HCT116 (cell line): Measurements from ENCODE around the gene NAA35. TPM values are rescaled to one million over a fixed set of nuclear protein-coding genes. Genes with fewer than 3 reads are reported as not detected.

Source experiments
- ATAC-seq: fragments of 200-7000 bp; cut with Tn5 transposase; 2 replicates; pipeline ENCODE4 v1.9.1; 2020; ENCODE audit warnings: mild to moderate bottlenecking, moderate library complexity
- BruUV-seq: library from RNA; stranded (reverse); fragments of 400-500 nt; replicated peaks from 2 replicates; lab custom pipeline; 2021; lab: Mats Ljungman, UMichigan
- CTCF ChIA-PET: fragments of 300-600 bp; sonication (Branson Sonifier 250); formaldehyde crosslinking; loops from one replicate; lab custom pipeline; 2021; ENCODE audit warnings: antibody characterized with exemption; lab: Charles Lee
- POLR2A ChIA-PET: fragments of 300-600, 350-600 bp; sonication (Branson Sonifier 250); formaldehyde crosslinking; loops from one replicate; lab custom pipeline; 2021; ENCODE audit warnings: antibody characterized with exemption; lab: Charles Lee
- RAD21 ChIA-PET, 2 experiments: fragments of 300-600 bp; sonication (Branson Sonifier 250); formaldehyde crosslinking; loops; one replicate each; lab custom pipeline; 2023; ENCODE audit warnings: low total read pairs in 2 of 2; ENCODE audit not compliant: uncharacterized antibody in 2 of 2, unreplicated experiment in 2 of 2, low non-redundant PET in 1 of 2; lab: Charles Lee
- DNase-seq: peaks from one replicate; pipeline ENCODE4 v3.0.0-alpha.2; 2010; ENCODE audit warnings: low read depth, low spot score
- H2AFZ ChIP-seq: fragments of 200-600 bp; shearing (Covaris generic), sonication (generic); 2 replicates; pipeline ENCODE4 v1.6.1; 2017; ENCODE audit warnings: low read depth, mixed run types, mixed read lengths, antibody characterized with exemption, low read length; ENCODE audit not compliant: poor library complexity, severe bottlenecking
- H3K27ac ChIP-seq: 2 replicates; pipeline ENCODE4 v1.5.1; 2012; ENCODE audit warnings: low read depth, low read length
- H3K27me3 ChIP-seq: fragments of 200-600 bp; sonication (generic); 2 replicates; pipeline ENCODE4 v1.6.1; 2016; ENCODE audit warnings: mixed run types, low read length, mixed read lengths; ENCODE audit not compliant: insufficient read depth
- H3K36me3 ChIP-seq, 2 experiments: fragments of 200-500 bp in 1 of 2; fragments of 200-600 bp in 1 of 2; sonication (Bioruptor generic) in 1 of 2; sonication (generic) in 1 of 2; 2 replicates each; pipeline versions ENCODE4 v1.5.1 to v1.6.1; 2014 to 2016; ENCODE audit warnings: low read length in 2 of 2, inconsistent platforms in 1 of 2, mixed read lengths in 1 of 2, mixed run types in 1 of 2; ENCODE audit not compliant: insufficient read depth in 2 of 2, control insufficient read depth in 1 of 2
- H3K4me1 ChIP-seq, 2 experiments: fragments of 200-600 bp in 1 of 2; sonication (generic) in 1 of 2; 2 replicates each; pipeline versions ENCODE4 v1.5.1 to v1.6.1; 2012 to 2017; ENCODE audit warnings: low read length in 2 of 2, inconsistent platforms in 1 of 2, mild to moderate bottlenecking in 1 of 2, mixed read lengths in 1 of 2, mixed run types in 1 of 2, moderate library complexity in 1 of 2; ENCODE audit not compliant: insufficient read depth in 2 of 2, control insufficient read depth in 1 of 2
- H3K4me2 ChIP-seq: fragments of 200-600 bp; sonication (generic); 2 replicates; pipeline ENCODE4 v1.6.1; 2017; ENCODE audit warnings: mixed run types, low read length, mixed read lengths
- H3K4me3 ChIP-seq, 2 experiments: fragments of 200-600 bp in 1 of 2; sonication (generic) in 1 of 2; replicated peaks in 1 of 2; 2 replicates each; pipeline ENCODE4 v1.5.1; 2011 to 2016; ENCODE audit warnings: low read length in 2 of 2, control low read depth in 1 of 2, low read depth in 1 of 2, mild to moderate bottlenecking in 1 of 2, mixed read lengths in 1 of 2, mixed run types in 1 of 2
- H3K79me2 ChIP-seq: fragments of 200-600 bp; sonication (generic); 2 replicates; pipeline ENCODE4 v1.6.1; 2017; ENCODE audit warnings: mild to moderate bottlenecking, mixed run types, low read length, moderate library complexity, mixed read lengths; ENCODE audit not compliant: insufficient read depth
- H3K9ac ChIP-seq: fragments of 200-600 bp; sonication (generic); 2 replicates; pipeline ENCODE4 v1.6.1; 2016; ENCODE audit warnings: low read length, mixed read lengths
- H3K9me2 ChIP-seq: fragments of 200-600 bp; sonication (generic), shearing (Covaris generic); 2 replicates; pipeline ENCODE4 v1.6.1; 2017; ENCODE audit warnings: mixed run types, mild to moderate bottlenecking, moderate library complexity; ENCODE audit not compliant: insufficient read depth
- H3K9me3 ChIP-seq, 2 experiments: fragments of 200-500 bp in 1 of 2; fragments of 200-600 bp in 1 of 2; sonication (Bioruptor generic) in 1 of 2; sonication (generic) in 1 of 2; 2 replicates each; pipeline ENCODE4 v1.6.1; 2014 to 2017; ENCODE audit warnings: low read length in 2 of 2, mixed read lengths in 2 of 2, inconsistent platforms in 1 of 2, low read depth in 1 of 2, mild to moderate bottlenecking in 1 of 2, mixed run types in 1 of 2, moderate library complexity in 1 of 2; ENCODE audit not compliant: control insufficient read depth in 1 of 2, insufficient read depth in 1 of 2
- H4K20me1 ChIP-seq: fragments of 200-600 bp; sonication (generic), shearing (Covaris generic); 2 replicates; pipeline ENCODE4 v1.6.1; 2017; ENCODE audit warnings: mixed run types, mild to moderate bottlenecking, moderate library complexity; ENCODE audit not compliant: insufficient read depth
- ELF1 ChIP-seq: IDR thresholded peaks from 2 replicates; pipeline ENCODE4 v1.6.1; 2012; ENCODE audit warnings: low read depth, borderline replicate concordance
- EZH2 ChIP-seq: fragments of 200-600 bp; sonication (generic); IDR thresholded peaks from 2 replicates; pipeline ENCODE4 v1.6.1; 2017; ENCODE audit warnings: antibody characterized with exemption, mixed run types
- POLR2A ChIP-seq: IDR thresholded peaks from 2 replicates; pipeline ENCODE4 v1.7.0; 2011; ENCODE audit warnings: borderline replicate concordance; ENCODE audit not compliant: insufficient read depth, insufficient read length; ENCODE audit errors: extremely low read depth
- POLR2AphosphoS5 ChIP-seq: IDR thresholded peaks from 2 replicates; pipeline ENCODE4 v1.6.1; 2011; ENCODE audit warnings: mild to moderate bottlenecking, low read depth, low read length, moderate library complexity
- RAD21 ChIP-seq: IDR thresholded peaks from 2 replicates; pipeline ENCODE4 v1.6.1; 2012; ENCODE audit warnings: low read depth, mild to moderate bottlenecking
- SP1 ChIP-seq: IDR thresholded peaks from 2 replicates; pipeline ENCODE4 v1.6.1; 2012; ENCODE audit warnings: low read depth
- YY1 ChIP-seq: IDR thresholded peaks from 2 replicates; pipeline ENCODE4 v1.6.1; 2011; ENCODE audit warnings: low read length, low read depth, moderate library complexity, mild to moderate bottlenecking; ENCODE audit not compliant: insufficient replicate concordance; ENCODE audit errors: extremely low read depth
- ZNF274 ChIP-seq: fragments of 200-500 bp; sonication (Bioruptor generic); IDR thresholded peaks from 2 replicates; pipeline ENCODE4 v1.6.1; 2014; ENCODE audit warnings: mild to moderate bottlenecking, low read depth, low read length, inconsistent platforms
- intact Hi-C: fragments of 100-400 bp; cut with micrococcal nuclease; formaldehyde crosslinking; loops from 2 replicates; pipeline ENCODE4 v1.10.0; 2022
- total RNA-seq: library from RNA; stranded (reverse); gene quantifications from one replicate; pipeline ENCODE4 v1.2.1, GENCODE V29; 2021; ENCODE audit not compliant: unreplicated experiment
- TF ChIP-seq, protein P1 (sequence below), 3 experiments: fragments of 200-600 bp in 1 of 3; sonication (generic) in 1 of 3; IDR thresholded peaks in 2 of 3; conservative IDR thresholded peaks in 1 of 3; 2 replicates each; pipeline ENCODE4 v1.5.1; 2012 to 2017; ENCODE audit warnings: low read depth in 2 of 3, low read length in 2 of 3, antibody characterized with exemption in 1 of 3, borderline replicate concordance in 1 of 3, control low read depth in 1 of 3, mild to moderate bottlenecking in 1 of 3, mixed read lengths in 1 of 3, mixed run types in 1 of 3, moderate library complexity in 1 of 3; ENCODE audit not compliant: insufficient read depth in 1 of 3
- TF ChIP-seq, protein P2 (sequence below): IDR thresholded peaks from 2 replicates; pipeline ENCODE4 v1.6.1; 2012; ENCODE audit warnings: low read depth
- TF ChIP-seq, protein P3 (sequence below): IDR thresholded peaks from 2 replicates; pipeline ENCODE4 v1.6.1; 2011; ENCODE audit warnings: mild to moderate bottlenecking, low read length, moderate library complexity; ENCODE audit not compliant: insufficient replicate concordance; ENCODE audit errors: extremely low read depth

NAA35 gene
- total RNA-seq, 1 experiment from 2014 or later, result 37.0 TPM

DNA sequence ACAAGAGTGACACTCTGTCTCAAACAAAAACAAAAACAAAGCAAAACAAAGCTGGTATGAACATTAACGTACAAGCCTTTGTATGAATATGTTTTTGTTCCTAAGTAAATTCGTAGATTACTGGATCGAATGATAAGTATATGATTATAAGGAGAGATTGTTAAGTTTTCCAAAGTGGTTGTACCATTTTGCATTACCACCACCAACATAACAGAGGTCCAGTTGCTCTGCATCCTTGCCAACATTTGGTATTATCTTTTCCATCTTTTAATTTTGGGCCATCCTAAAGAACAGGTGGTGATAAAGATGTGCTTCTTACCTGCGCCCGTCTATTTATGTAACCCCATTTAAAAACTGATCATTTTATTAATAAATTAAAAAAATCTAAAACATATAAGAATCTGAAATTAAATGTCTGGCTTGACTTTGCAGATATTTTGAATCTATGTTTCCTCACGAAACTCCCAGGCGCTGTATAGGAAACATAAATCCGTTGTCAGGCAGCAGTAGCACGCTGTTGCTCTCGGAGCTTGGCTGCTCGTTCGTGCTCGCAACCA, 593 bp upstream of the NAA35 start:
- intact Hi-C loops, result loop anchor here (10.0 kb wide), 1 partner anchor 184 kb away; no protein-coding TSS in a partner anchor
- Histone ChIP-seq H3K79me2 (peaks cover 42% of the 10 kb centered on the region), H3K9me2 (no peaks in the 10 kb centered on the region), H3K36me3 (peaks cover 15 to 18% of the 10 kb centered on the region in 2 experiments; a peak in 3 of 4 replicates), H3K9me3 (no peaks in the 10 kb centered on the region), H3K27ac (peak overlapping the region; percentile 47; the same call in 1 of the 2 replicates), H2AFZ (peak overlapping the region; percentile 27), H3K4me2 (peak overlapping the region; percentile 85), H3K27me3 (no peaks in the 10 kb centered on the region), H3K4me3 (peak overlapping the region; percentile 63 to 70), H4K20me1 (0 out of 2 replicates have a peak, but pooled peaks cover 5% of the 10 kb centered on the region), H3K4me1 (peaks cover 4 to 19% of the 10 kb centered on the region in 2 experiments; a peak in 2 of 4 replicates), H3K9ac (peak overlapping the region; percentile 53)
- POLR2A ChIA-PET, result no interaction called here
- RAD21 ChIA-PET, result no interaction called here
- DNase-seq, result no peak
- TSS peak; percentile 99 for BruUV-seq
- no peak for ATAC-seq
- CTCF ChIA-PET, result no interaction called here
- peak; percentile 92 for TF ChIP-seq POLR2AphosphoS5
- no peak for TF ChIP-seq SP1
- TF ChIP-seq POLR2A, result peak; percentile 91
- TF ChIP-seq ZNF274, result no peak
- TF ChIP-seq YY1, result no peak
- TF ChIP-seq EZH2, result no peak
- TF ChIP-seq RAD21, result no peak
- TF ChIP-seq, protein P1, sequence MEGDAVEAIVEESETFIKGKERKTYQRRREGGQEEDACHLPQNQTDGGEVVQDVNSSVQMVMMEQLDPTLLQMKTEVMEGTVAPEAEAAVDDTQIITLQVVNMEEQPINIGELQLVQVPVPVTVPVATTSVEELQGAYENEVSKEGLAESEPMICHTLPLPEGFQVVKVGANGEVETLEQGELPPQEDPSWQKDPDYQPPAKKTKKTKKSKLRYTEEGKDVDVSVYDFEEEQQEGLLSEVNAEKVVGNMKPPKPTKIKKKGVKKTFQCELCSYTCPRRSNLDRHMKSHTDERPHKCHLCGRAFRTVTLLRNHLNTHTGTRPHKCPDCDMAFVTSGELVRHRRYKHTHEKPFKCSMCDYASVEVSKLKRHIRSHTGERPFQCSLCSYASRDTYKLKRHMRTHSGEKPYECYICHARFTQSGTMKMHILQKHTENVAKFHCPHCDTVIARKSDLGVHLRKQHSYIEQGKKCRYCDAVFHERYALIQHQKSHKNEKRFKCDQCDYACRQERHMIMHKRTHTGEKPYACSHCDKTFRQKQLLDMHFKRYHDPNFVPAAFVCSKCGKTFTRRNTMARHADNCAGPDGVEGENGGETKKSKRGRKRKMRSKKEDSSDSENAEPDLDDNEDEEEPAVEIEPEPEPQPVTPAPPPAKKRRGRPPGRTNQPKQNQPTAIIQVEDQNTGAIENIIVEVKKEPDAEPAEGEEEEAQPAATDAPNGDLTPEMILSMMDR (IDR thresholded peaks at IDR 0.05 in 2 of 3, conservative IDR thresholded peaks at IDR 0.05 in 1 of 3; ENCODE audit: borderline replicate concordance in 1 of 3, insufficient read depth in 1 of 3, low read depth in 2 of 3, low read length in 2 of 3), result no peak
- TF ChIP-seq, protein P2, sequence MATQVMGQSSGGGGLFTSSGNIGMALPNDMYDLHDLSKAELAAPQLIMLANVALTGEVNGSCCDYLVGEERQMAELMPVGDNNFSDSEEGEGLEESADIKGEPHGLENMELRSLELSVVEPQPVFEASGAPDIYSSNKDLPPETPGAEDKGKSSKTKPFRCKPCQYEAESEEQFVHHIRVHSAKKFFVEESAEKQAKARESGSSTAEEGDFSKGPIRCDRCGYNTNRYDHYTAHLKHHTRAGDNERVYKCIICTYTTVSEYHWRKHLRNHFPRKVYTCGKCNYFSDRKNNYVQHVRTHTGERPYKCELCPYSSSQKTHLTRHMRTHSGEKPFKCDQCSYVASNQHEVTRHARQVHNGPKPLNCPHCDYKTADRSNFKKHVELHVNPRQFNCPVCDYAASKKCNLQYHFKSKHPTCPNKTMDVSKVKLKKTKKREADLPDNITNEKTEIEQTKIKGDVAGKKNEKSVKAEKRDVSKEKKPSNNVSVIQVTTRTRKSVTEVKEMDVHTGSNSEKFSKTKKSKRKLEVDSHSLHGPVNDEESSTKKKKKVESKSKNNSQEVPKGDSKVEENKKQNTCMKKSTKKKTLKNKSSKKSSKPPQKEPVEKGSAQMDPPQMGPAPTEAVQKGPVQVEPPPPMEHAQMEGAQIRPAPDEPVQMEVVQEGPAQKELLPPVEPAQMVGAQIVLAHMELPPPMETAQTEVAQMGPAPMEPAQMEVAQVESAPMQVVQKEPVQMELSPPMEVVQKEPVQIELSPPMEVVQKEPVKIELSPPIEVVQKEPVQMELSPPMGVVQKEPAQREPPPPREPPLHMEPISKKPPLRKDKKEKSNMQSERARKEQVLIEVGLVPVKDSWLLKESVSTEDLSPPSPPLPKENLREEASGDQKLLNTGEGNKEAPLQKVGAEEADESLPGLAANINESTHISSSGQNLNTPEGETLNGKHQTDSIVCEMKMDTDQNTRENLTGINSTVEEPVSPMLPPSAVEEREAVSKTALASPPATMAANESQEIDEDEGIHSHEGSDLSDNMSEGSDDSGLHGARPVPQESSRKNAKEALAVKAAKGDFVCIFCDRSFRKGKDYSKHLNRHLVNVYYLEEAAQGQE, result no peak
- TF ChIP-seq, protein P3, sequence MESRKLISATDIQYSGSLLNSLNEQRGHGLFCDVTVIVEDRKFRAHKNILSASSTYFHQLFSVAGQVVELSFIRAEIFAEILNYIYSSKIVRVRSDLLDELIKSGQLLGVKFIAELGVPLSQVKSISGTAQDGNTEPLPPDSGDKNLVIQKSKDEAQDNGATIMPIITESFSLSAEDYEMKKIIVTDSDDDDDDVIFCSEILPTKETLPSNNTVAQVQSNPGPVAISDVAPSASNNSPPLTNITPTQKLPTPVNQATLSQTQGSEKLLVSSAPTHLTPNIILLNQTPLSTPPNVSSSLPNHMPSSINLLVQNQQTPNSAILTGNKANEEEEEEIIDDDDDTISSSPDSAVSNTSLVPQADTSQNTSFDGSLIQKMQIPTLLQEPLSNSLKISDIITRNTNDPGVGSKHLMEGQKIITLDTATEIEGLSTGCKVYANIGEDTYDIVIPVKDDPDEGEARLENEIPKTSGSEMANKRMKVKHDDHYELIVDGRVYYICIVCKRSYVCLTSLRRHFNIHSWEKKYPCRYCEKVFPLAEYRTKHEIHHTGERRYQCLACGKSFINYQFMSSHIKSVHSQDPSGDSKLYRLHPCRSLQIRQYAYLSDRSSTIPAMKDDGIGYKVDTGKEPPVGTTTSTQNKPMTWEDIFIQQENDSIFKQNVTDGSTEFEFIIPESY, result no peak
- TF ChIP-seq ELF1, result no peak
